K562 (cell line): ENCODE data around the gene VAPB. TPM values are rescaled to one million over a fixed set of nuclear protein-coding genes. Genes with fewer than 3 reads are reported as not detected.

Experiments used
- ATAC-seq: fragments of 200-7000 bp; cut with Tn5 transposase; 3 replicates; pipeline ENCODE4 v1.9.1; 2020; ENCODE audit warnings: moderate library complexity
- BruUV-seq: library from RNA; stranded (reverse); fragments of 400-500 nt; replicated peaks from 2 replicates; lab custom pipeline; 2021; lab: Mats Ljungman, UMichigan
- CTCF ChIA-PET: fragments of 300-600 bp; formaldehyde crosslinking; extraction: SDS; loops from one replicate; lab custom pipeline; 2021; ENCODE audit warnings: low intra/inter-chr PET ratio; lab: Yijun Ruan, JAX
- POLR2A ChIA-PET: fragments of 300-600, 350-650 bp; sonication (Branson Sonifier 250); formaldehyde crosslinking; extraction: SDS; loops from one replicate; lab custom pipeline; 2021; ENCODE audit warnings: antibody characterized with exemption, inconsistent platforms; lab: Yijun Ruan, JAX
- DNase-seq, 4 experiments: peaks; one replicate each; pipeline versions ENCODE4 v3.0.0 to v3.0.0-alpha.2; 2011 to 2018; ENCODE audit warnings: low spot score in 3 of 4, mixed read lengths in 3 of 4; ENCODE audit errors: extremely low read depth in 1 of 4
- FAIRE-seq: peaks from 2 replicates; lab custom pipeline; 2011; peaks lifted over from hg19 to GRCh38; lab: Jason Lieb, UNC
- H2AFZ ChIP-seq: 2 replicates; pipeline ENCODE4 v1.6.0; 2011; ENCODE audit warnings: low read depth, low read length, control low read depth, inconsistent platforms
- H3K27ac ChIP-seq: fragments of 200-600 bp; 3 replicates; pipeline ENCODE4 v1.8.0; 2011; ENCODE audit warnings: low read depth, mild to moderate bottlenecking, control low read depth, inconsistent platforms, low read length, moderate library complexity, mixed read lengths; ENCODE audit errors: extremely low read depth
- H3K27me3 ChIP-seq, 2 experiments: fragments of 300-600 bp in 1 of 2; 2 replicates in 1 of 2; 3 replicates in 1 of 2; pipeline versions ENCODE4 v1.6.0 to v1.8.0; 2011; ENCODE audit warnings: inconsistent platforms in 2 of 2, low read length in 2 of 2, mild to moderate bottlenecking in 1 of 2, mixed read lengths in 1 of 2, moderate library complexity in 1 of 2; ENCODE audit not compliant: control insufficient read depth in 2 of 2, insufficient read depth in 2 of 2
- H3K36me3 ChIP-seq: fragments of 300-600 bp; 3 replicates; pipeline ENCODE4 v1.8.0; 2011; ENCODE audit warnings: mild to moderate bottlenecking, low read length, inconsistent platforms; ENCODE audit not compliant: control insufficient read depth, insufficient read depth
- H3K4me1 ChIP-seq, 2 experiments: fragments of 200-600 bp in 1 of 2; replicated peaks in 1 of 2; 2 replicates in 1 of 2; 3 replicates in 1 of 2; pipeline versions ENCODE4 v1.5.1 to v1.8.0; 2011; ENCODE audit warnings: inconsistent platforms in 2 of 2, low read length in 2 of 2, mild to moderate bottlenecking in 1 of 2, mixed read lengths in 1 of 2, moderate library complexity in 1 of 2; ENCODE audit not compliant: control insufficient read depth in 2 of 2, insufficient read depth in 2 of 2
- H3K4me2 ChIP-seq: 2 replicates; pipeline ENCODE4 v1.6.1; 2011; ENCODE audit warnings: low read length, control low read depth, inconsistent platforms, mixed read lengths; ENCODE audit not compliant: insufficient read depth
- H3K4me3 ChIP-seq: fragments of 200-600 bp; sonication (generic), shearing (Covaris generic); 2 replicates; pipeline ENCODE4 v1.5.1; 2016; ENCODE audit warnings: control low read depth, inconsistent platforms
- H3K79me2 ChIP-seq: fragments of 200-600 bp; 3 replicates; pipeline ENCODE4 v1.8.0; 2011; ENCODE audit warnings: low read length, inconsistent platforms; ENCODE audit not compliant: control insufficient read depth, insufficient read depth
- H3K9ac ChIP-seq, 2 experiments: 2 replicates each; pipeline versions ENCODE4 v1.6.0 to v1.6.1; 2011; ENCODE audit warnings: low read depth in 2 of 2, low read length in 2 of 2, control low read depth in 1 of 2, inconsistent platforms in 1 of 2, mild to moderate bottlenecking in 1 of 2, mixed read lengths in 1 of 2; ENCODE audit not compliant: insufficient read depth in 1 of 2
- H3K9me1 ChIP-seq: one replicate; pipeline ENCODE4 v1.6.0; 2011; ENCODE audit warnings: inconsistent platforms, mild to moderate bottlenecking, low read length, moderate library complexity; ENCODE audit not compliant: control insufficient read depth, insufficient read depth
- H3K9me3 ChIP-seq: replicated peaks from 2 replicates; pipeline ENCODE4 v1.5.1; 2011; ENCODE audit warnings: low read depth, low read length, inconsistent platforms; ENCODE audit not compliant: control insufficient read depth, insufficient read depth
- H4K20me1 ChIP-seq: replicated peaks from 2 replicates; pipeline ENCODE4 v1.6.1; 2011; ENCODE audit warnings: low read length, inconsistent platforms, mixed read lengths; ENCODE audit not compliant: control insufficient read depth, insufficient read depth
- ERF ChIP-seq: fragments of 450-650 bp; formaldehyde crosslinking; IDR thresholded peaks from 2 replicates; pipeline ENCODE4 v1.4.0; 2020; ENCODE audit warnings: mild to moderate bottlenecking, mixed read lengths
- FOXK2 ChIP-seq, 2 experiments: fragments of 450-650 bp; IDR thresholded peaks in 1 of 2; conservative IDR thresholded peaks in 1 of 2; 2 replicates each; pipeline ENCODE4 v1.6.1; 2016; ENCODE audit warnings: low read depth in 2 of 2, mild to moderate bottlenecking in 1 of 2
- IRF2 ChIP-seq: sonication (generic); formaldehyde crosslinking; IDR thresholded peaks from 2 replicates; pipeline ENCODE4 v1.8.1; 2022; ENCODE audit warnings: mild to moderate bottlenecking, missing genetic modification reagents
- NELFE ChIP-seq: IDR thresholded peaks from 2 replicates; pipeline ENCODE4 v1.6.1; 2011; ENCODE audit warnings: mild to moderate bottlenecking; ENCODE audit not compliant: insufficient read depth, insufficient read length
- NFXL1 ChIP-seq: fragments of 450-650 bp; formaldehyde crosslinking; IDR thresholded peaks from 2 replicates; pipeline ENCODE4 v1.4.0; 2021; ENCODE audit warnings: mild to moderate bottlenecking
- NR2C2 ChIP-seq, 2 experiments: fragments of 200-800 bp in 1 of 2; sonication (Bioruptor generic) in 1 of 2; sonication (generic) in 1 of 2; formaldehyde crosslinking in 1 of 2; IDR thresholded peaks; 2 replicates each; pipeline versions ENCODE4 v1.6.1 to v1.8.0; 2016 to 2022; ENCODE audit warnings: mild to moderate bottlenecking in 1 of 2, missing compliant biosample characterization in 1 of 2, missing genetic modification characterization in 1 of 2, missing genetic modification reagents in 1 of 2
- TSHZ1 ChIP-seq: fragments of 250-450 bp; sonication (Bioruptor Pico); IDR thresholded peaks from 2 replicates; pipeline ENCODE4 v1.4.0; 2020; ENCODE audit warnings: mild to moderate bottlenecking, moderate library complexity
- ZFP1 ChIP-seq: fragments of 450-650 bp; formaldehyde crosslinking; IDR thresholded peaks from 2 replicates; pipeline ENCODE4 v1.4.0; 2020; ENCODE audit warnings: mild to moderate bottlenecking, mixed read lengths
- ZFP36 ChIP-seq: fragments of 150-350 bp; IDR thresholded peaks from 2 replicates; pipeline ENCODE4 v1.6.1; 2018; ENCODE audit warnings: low read length, low read depth; ENCODE audit not compliant: partially characterized antibody
- ZNF133 ChIP-seq: fragments of 250-450 bp; sonication (Bioruptor Pico); IDR thresholded peaks from 2 replicates; pipeline ENCODE4 v1.4.0; 2020; ENCODE audit warnings: mild to moderate bottlenecking
- ZNF354B ChIP-seq: fragments of 250-450 bp; sonication (Bioruptor Pico); IDR thresholded peaks from 2 replicates; pipeline ENCODE4 v1.4.0; 2020
- WGBS: fragments of 100-300 bp; shearing (Covaris generic); methylation state at CpG from one replicate; pipeline ENCODE4 v1.1.6; 2016; ENCODE audit warnings: low coverage, mixed read lengths; ENCODE audit not compliant: insufficient coverage; ENCODE audit errors: missing lambda C conversion rate; 5-methylcytosine and 5-hydroxymethylcytosine counted together
- in situ Hi-C: fragments of 300-500 bp; cut with MboI; formaldehyde crosslinking; loops from 4 replicates; pipeline ENCODE4 v1.15.0; 2018; ENCODE audit warnings: inconsistent platforms, mixed read lengths
- intact Hi-C: fragments of 100-400 bp; cut with micrococcal nuclease; formaldehyde crosslinking; loops from 2 replicates; pipeline ENCODE4 v1.14.2; 2022
- polyA plus RNA-seq, 8 experiments: library from polyadenylated mRNA; depleted of rRNA in 4 of 8; stranded (reverse) in 5 of 8; unstranded in 3 of 8; fragments of >200 nt; fragmentation: Nextera tagmentation in 2 of 8; fragmentation: Illumina TruSeq in 1 of 8; extraction: Ambion mirVana in 2 of 8; extraction: Trizol in 1 of 8; gene quantifications; 2 replicates each; pipeline versions ENCODE4 v1.2.1 to v1.2.3, GENCODE V29; 2011 to 2014; ENCODE audit warnings: inconsistent platforms in 1 of 8, missing spikeins in 1 of 8
- total RNA-seq, 7 experiments: library from RNA; depleted of rRNA in 6 of 7; stranded (reverse); fragments of >200 nt in 6 of 7; fragmentation: Illumina TruSeq in 2 of 7; extraction: Trizol in 2 of 7; gene quantifications; 2 replicates each; pipeline versions ENCODE4 v1.2.1 to v1.2.3, GENCODE V29; 2011 to 2021; ENCODE audit warnings: low replicate concordance in 1 of 7

VAPB gene
- total and polyA plus RNA-seq, 9 of the 15 experiments (the other 6 are each of a cell fraction or from before 2014, with no cell fraction given): 3.4 to 51.0 (median 27.9) TPM

- no peak for TF ChIP-seq ZFP1 (CRISPR knock-in tag)
- no peak for TF ChIP-seq ZFP36
- TF ChIP-seq IRF2 (CRISPR knock-in tag): no peak
- TF ChIP-seq, all 486 proteins: peak for 4
Observed at GRCh38 chr20:58349570-58349969, 39.5 kb upstream of the VAPB start (continued).

DNA sequence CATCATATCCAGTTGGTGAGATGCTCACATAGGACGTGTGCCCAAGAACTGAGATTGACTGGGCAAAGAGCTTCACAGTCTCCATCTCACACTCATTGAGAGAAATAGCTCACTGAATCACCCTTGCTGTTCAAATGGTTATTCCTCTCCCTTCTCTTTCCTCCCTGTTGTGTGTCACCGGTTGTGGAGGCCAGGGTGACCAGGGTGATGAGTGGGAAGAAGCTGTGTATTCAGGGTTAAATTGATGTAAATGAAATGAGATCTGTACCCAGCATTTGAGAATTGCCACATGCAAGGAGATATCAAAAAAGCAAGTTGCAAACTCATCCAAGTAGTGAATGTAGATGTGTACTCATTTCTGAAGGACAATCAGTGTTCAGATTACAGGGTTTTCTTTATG, 36.6 kb upstream of the VAPB start:
- DNase-seq: no peak
- Histone ChIP-seq H3K4me3 (no peak overlapping the region), H3K9me3 (no peaks in the 10 kb centered on the region), H3K4me2 (no peak overlapping the region), H2AFZ (no peak overlapping the region), H3K9ac (no peak overlapping the region), H3K9me1 (no peaks in the 10 kb centered on the region), H3K4me1 (no peaks in the 10 kb centered on the region), H3K36me3 (peaks cover 32% of the 10 kb centered on the region), H3K79me2 (no peaks in the 10 kb centered on the region), H4K20me1 (no peaks in the 10 kb centered on the region), H3K27ac (no peak overlapping the region), H3K27me3 (no peaks in the 10 kb centered on the region)
- CTCF ChIA-PET: no interaction called here
- in situ Hi-C loops: no loop called here
- intact Hi-C loops: no loop called here
- WGBS: 65% methylated on average over 2 of the region's 2 CpGs
- POLR2A ChIA-PET: interaction anchor here (0.6 to 1.4 kb wide), 3 partner anchors 11 to 22 kb away, joined by 3 to 8 read pairs (median 3); no protein-coding TSS in a partner anchor
- TF ChIP-seq ZNF354B (CRISPR knock-in tag): no peak
- no peak for FAIRE-seq
- no peak for ATAC-seq
- no TSS peak for BruUV-seq

DNA sequence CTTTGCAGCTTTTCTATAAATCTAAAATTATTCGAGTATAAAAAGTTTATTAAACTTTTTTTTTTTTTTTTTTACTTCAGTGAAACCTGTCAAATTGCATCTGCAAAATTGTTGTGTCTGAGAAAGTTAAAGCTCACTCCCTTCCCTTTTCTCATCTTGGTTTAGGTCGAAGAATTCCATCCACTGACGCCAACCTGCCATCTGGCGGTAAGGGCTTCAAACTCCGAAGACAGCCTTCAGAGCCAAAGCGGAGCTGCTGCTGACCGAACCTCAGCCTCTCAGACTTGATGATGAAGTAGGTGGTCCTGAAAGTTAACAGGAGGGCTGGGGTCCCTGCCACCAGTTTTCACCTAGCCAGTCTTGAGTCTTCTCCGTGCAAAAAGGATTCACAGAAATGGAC, 29.6 kb upstream of the VAPB start:
- Histone ChIP-seq H3K9ac (no peak overlapping the region), H3K9me1 (no peaks in the 10 kb centered on the region), H3K27ac (no peak overlapping the region), H3K4me2 (no peak overlapping the region), H4K20me1 (0 out of 2 replicates have a peak, but pooled peaks cover 3% of the 10 kb centered on the region), H3K4me3 (no peak overlapping the region), H3K27me3 (no peaks in the 10 kb centered on the region), H3K9me3 (no peaks in the 10 kb centered on the region), H3K79me2 (no peaks in the 10 kb centered on the region), H2AFZ (no peak overlapping the region), H3K4me1 (no peaks in the 10 kb centered on the region), H3K36me3 (peaks cover 56% of the 10 kb centered on the region; the same call in 2 of the 3 replicates)
- ATAC-seq (no peak), FAIRE-seq (no peak), DNase-seq (no peak)
- ChIA-PET POLR2A (interaction anchor here (1.0 kb wide), 1 partner anchor 11 kb away, joined by 3 read pairs; no protein-coding TSS in a partner anchor), CTCF (no interaction called here)
- intact Hi-C loops (no loop called here), in situ Hi-C loops (no loop called here)
- BruUV-seq: no TSS peak
- 91% methylated on average over 8 of the region's 8 CpGs for WGBS
- TF ChIP-seq ERF (no peak), NELFE (no peak), ZNF133 (CRISPR knock-in tag) (no peak), NFXL1 (CRISPR knock-in tag) (no peak), FOXK2 (conservative IDR thresholded peaks at IDR 0.05 in 1 of 2, IDR thresholded peaks at IDR 0.05 in 1 of 2; ENCODE audit: low read depth in 2 of 2) (no peak), NR2C2 (CRISPR knock-in tag; IDR thresholded peaks at IDR 0.05) (no peak), NR2C2 (tag; IDR thresholded peaks at IDR 0.05) (no peak), TSHZ1 (no peak)
